ENCODE results near the gene RRP1.

- no peak for TF ChIP-seq CTCF (IDR thresholded peaks at IDR 0.05)
- no peak for TF ChIP-seq POLR2A (IDR thresholded peaks at IDR 0.05)
Measured at GRCh38 chr21:43851593-43851992, 62.2 kb downstream of the RRP1 start.

Data from lower leg skin (tissue), 3 donors.